Left cardiac atrium (tissue), 4 donors: ENCODE data around the gene CIAO2B. TPM values are rescaled to one million over a fixed set of nuclear protein-coding genes. Genes with fewer than 3 reads are reported as not detected.

Experiments
- ATAC-seq, 2 donors: fragments of 200-7000 bp; cut with Tn5 transposase; one replicate each; pipeline ENCODE4 v1.9.1; 2020; ENCODE audit warnings: mild to moderate bottlenecking in 2 of 2, moderate library complexity in 2 of 2
- DNase-seq: peaks from one replicate; pipeline ENCODE4 v3.0.0-alpha.2; 2020
- intact Hi-C, 2 donors: fragments of 100-400 bp; cut with DNase I; formaldehyde crosslinking; loops; one replicate each; pipeline versions ENCODE4 v1.14.1 to v1.15.1; 2022 to 2023
- total RNA-seq, 2 donors: library from RNA; stranded (reverse); fragmentation: NEBNext Ultra II Directional; extraction: Animal tissue kit (Norgen Biotek cat#: 25700); gene quantifications; one replicate each; pipeline ENCODE4 v1.2.1, GENCODE V29; 2021
- donor health status: DM: no; HTN: yes; CAD: no.
- donor health status: DM: no; HTN: yes; CAD: no; lungs with severe emphysema.
- donor health status: DM: yes; HTN: yes; CAD: no.
- donor health status: Dilated cardiomyopathy.

CIAO2B gene
- total RNA-seq, 2 donors from 2014 or later, result 92.7 to 120 TPM

DNA sequence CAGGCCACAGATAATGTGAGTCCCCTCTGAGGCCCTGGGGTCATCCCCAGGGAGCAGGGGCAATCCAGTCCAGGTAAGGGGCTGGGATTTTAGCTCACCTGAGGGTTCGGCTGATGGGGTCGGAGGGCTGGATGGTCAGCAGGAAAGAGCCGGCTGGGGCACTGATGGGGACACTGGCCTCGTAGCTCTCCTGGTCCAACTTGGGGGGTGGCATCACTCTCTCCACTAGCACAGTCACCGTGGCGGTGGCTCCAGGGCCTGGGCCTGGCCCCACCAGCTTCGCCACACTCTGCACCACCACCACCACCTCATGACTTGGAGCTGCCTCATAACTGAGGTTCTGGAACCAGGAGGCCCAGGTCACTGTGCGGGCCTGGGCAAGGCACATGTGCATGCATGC, 22.4 kb downstream of the CIAO2B start:
- ATAC-seq (no peak), DNase-seq (no peak)
- intact Hi-C loops, result no loop called here

GRCh38 chr16:66911112-66911511, 23.1 kb downstream of the CIAO2B start:
- ATAC-seq (peak in 1 of 2 donors; percentile 23), DNase-seq (peak; percentile 19)
- intact Hi-C loops, result no loop called here

- intact Hi-C loops, result no loop called here
- ATAC-seq, result no peak
- DNase-seq, result peak; percentile 15
Observed at GRCh38 chr16:66910175-66910940, 23.8 kb downstream of the CIAO2B start.

DNA sequence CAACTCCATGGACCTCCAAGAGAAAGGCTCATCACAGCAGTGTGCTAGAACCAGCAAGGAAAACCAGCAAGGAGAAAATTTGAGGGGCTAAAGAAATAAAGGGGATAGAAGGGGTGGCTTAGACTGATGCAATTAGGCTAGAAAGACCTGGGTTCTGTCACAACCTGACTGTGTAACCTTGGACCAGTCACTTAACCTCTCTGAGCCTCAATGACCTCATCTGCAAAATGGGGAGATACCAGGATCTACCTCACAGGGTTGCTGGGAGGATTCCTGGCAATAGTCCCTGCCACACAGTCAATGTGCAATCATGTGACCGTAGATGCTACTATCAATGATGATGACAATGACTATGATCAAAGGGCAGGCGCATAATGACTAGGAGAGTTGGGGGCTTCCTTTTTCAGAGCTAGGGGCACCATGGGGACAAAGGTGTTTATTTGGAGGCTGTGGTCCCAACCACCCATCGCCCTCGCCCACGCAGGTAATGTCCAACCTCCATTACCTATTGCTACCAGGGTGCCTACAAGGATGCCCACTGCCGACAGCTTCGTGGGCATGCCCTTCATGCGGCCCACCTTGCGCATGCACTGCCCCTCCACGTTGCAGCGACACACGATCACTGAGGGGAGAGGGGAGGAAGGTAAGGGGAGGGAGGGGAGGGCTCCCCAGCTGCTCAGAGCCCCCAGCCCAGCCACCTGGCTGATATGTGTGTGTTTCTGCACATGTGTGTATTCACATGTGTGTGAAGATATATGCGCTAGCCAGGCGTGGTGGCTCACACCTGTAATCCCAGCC, 25.2 kb downstream of the CIAO2B start:
- DNase-seq, result peak; percentile 2
- ATAC-seq, result no peak
- intact Hi-C loops, result no loop called here

GRCh38 chr16:66908116-66908515, 26.1 kb downstream of the CIAO2B start:
- DNase-seq, result peak; percentile 3
- ATAC-seq, result no peak
- intact Hi-C loops, result no loop called here

DNA sequence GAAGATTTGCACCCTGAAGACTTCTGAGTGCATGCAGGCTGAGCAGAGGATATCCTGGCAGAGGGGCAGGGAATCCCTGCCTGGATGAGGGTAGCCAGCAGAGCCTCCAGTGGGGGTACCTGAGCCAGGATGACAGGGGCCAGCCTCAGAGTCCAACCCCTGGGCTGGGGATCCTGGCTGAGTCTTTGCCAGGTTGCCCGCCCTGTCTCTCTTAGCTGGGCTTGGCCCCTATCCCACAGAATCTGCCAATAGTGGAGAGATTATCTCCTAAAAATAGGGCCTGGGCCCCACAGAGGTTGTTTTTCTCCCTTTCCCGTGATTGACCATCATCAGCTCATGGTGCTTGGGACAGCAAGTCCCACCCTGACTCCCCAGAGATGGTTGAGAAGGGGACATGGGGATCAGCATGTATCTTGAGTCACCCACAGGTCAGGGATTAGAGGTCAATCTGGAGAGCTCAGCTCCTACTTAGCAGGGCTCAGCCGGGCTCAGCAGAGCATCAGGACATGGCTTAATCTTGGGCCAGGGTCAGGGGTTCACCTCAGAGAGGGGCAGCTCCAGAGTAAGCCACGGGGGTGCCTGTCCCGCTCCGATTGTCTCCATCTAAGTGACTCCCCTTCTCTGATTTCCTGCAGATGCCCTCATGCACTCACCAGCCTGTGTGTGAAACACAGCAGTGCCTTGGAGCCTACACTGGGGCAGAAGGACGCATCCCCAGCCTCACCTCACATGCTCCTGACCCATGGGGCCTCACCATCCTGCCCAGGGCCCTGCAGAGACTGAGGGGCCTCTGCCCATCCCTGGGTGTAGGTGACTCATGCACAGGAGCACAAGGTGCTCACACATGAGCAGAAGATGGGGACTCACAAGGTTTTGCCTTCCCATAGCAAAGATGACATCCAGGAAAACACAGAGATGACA, 27.0 kb downstream of the CIAO2B start:
- intact Hi-C loops, result no loop called here
- ATAC-seq (peak in 1 of 2 donors; percentile 12), DNase-seq (peak; percentile 39)

DNA sequence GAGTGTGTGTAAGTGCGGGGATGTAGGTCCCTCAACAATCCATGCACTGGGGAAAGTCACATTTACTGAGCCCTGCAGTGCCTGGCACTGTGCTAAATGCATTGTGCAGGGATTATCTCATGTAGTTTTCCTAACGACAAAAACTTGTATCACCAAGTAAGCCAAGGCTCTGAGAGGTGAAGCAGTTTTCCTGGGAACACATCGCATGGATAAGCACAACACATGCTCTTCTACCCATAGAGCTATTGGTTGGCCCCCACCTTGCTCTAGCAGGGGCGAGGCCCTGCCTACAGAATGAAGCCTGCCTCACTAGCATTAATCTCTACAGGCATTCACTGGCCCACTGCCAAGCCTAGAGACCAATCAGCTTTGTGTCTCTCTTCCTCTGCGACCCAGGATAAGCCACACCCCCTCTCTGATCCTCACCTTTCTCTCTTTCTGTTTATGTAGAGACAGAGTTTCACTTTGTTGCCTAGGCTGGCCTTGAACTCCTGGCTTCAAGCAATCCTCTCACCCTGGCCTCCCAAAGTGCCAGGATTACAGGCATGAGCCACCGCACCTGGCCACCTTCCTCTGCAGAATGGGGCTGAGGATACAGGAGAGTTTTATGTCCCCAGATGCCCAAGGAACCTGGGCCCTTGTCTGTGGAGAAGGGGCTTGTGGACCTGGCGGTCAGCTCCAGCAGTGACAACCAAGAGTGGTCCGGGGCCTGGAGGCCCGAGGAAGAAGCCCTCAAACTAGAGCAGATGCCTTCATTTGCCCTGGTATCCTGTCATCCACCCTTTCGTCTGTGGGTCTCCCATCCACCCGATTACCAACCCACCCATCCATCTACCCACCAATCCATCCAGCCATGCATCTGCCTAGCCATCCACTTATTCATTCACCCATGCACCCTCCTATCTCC, 28.3 kb downstream of the CIAO2B start:
- DNase-seq, result peak; percentile 71
- intact Hi-C loops, result no loop called here
- peak in 1 of 2 donors; percentile 12 for ATAC-seq

DNA sequence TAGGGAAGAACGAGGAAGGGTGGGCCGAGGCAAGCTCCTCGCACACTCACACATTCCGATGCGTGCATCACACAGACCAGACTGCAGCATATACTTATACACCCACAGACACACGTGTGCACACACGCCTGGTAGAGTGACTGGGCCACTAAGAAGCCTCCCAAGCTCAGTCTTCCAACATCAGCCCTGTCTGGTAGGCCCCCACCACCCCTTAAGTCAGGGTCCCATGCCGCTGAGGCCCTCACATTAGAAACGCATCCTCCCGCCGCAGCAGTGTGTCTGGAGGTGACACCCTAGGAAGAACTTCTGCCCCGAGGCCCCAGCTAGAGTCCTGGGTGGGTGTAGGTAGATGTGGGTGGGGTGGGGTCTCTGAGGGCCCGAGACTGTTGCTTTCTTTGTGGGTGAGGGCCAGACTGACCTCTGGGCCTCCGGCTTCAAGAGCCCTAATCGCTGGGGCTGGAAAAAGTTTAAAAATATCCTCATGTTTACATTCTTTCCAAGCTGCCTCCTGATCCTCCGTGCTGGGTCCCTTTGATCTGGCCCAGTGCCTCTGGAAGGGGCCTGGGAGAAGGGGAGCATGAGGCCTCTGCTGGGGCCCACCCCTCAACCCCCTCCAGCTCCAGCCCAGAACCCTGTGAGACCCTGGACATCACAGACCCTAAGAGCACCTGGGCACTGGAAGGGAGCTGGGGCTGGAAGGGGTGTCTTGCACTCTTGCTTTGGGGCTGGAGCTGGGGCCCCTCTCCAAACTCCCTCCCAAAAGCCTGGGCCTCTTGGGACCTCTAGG, 29.2 kb downstream of the CIAO2B start:
- ATAC-seq (no peak), DNase-seq (peak; percentile 18)
- intact Hi-C loops, result no loop called here

GRCh38 chr16:66904428-66904845, 29.8 kb downstream of the CIAO2B start:
- ATAC-seq (no peak), DNase-seq (no peak)

GRCh38 chr16:66903544-66904427, 30.4 kb downstream of the CIAO2B start:
- ATAC-seq (peak; percentile 56 to 74), DNase-seq (peak; percentile 83)
- intact Hi-C loops, result loop anchor here in 1 of 2 donors (1.0 kb wide), 1 partner anchor 25 kb away; no protein-coding TSS in a partner anchor

More at GRCh38 chr16:66904428-66904845, 29.8 kb downstream of the CIAO2B start:
- intact Hi-C loops, result no loop called here

DNA sequence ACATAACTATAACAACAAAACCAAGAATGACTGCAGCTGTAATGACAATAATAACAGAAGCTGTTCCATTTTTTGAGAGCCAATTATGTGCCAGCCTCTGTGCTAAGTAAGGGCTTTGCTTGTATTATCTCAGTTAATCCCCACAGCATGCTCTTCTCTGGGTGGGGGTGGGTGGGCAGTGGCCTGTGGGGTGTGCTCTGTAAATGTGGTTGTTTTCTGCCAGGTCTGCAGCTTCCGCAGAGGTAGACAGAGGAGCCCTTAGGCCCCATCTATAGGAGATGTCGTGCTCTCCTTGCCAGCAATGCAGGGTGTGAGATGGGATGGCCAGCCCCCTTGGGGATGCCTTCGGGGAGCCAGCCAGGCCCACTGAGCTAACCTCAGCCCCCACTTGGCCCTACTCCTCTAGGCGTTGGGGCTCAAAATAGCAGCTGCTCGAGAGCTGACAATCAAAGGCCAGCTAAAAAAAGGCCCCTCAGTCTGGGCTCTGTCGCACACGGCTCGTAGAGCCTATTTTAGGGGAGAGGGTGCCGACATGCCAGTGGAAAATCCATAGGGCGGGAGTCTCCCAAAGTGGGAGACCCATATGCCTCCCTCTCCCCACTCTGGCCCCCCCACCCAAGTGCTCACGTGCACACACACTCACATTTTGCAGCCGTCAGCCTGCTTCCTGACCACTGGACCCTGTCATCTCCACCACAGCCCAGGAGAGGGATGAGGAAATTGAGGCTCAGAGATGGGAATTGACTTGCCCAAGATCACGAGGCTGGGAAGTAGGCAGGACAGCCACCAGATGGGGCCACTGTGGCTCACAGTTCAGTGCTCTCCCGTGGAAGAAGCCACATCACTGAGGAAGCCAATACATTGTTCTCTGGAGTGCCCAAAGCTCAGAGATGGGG, 31.3 kb downstream of the CIAO2B start:
- peak; percentile 68 for DNase-seq
- ATAC-seq, result peak; percentile 50 to 54
- intact Hi-C loops, result loop anchor here in 1 of 2 donors (1.0 kb wide), 1 partner anchor 25 kb away; no protein-coding TSS in a partner anchor

GRCh38 chr16:66901626-66902025, 32.6 kb downstream of the CIAO2B start:
- no peak for ATAC-seq
- intact Hi-C loops, result no loop called here
- peak; percentile 67 for DNase-seq

DNA sequence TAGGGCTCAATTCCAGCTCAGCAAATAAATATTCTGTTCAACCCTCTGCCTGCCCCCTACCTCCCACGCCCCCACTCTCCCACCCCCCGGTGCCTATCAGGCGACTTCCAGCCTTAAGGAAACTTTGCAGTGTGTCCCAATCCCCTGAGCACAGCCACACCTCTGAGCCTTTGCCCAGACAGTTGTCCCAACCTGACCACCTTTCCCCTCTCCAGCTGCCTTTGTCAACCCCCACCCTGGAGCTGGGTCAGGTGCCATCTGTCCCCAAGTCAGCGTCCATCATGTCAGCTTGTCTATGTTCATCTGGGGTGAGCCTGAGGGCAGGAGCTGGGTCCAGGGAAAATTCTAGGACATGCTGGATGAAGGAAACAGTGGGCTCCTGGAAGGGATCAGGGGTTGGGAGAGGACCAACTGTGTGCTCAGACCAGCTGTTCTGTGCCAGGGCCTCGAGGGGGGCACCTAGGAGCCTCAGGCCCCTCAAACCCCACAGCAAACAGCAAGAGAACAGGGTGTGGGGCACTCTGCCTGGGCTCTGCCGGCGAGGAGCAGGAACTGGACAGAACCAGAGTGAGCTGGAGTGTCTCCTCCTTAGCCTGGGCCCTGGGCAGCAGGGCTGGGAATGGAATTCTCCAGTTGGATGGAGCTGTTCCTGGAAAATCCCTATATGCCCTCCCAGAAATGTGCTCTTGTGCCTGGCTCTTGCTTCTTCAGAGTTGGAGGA, 33.3 kb downstream of the CIAO2B start:
- DNase-seq, result peak; percentile 23
- ATAC-seq, result no peak
- intact Hi-C loops, result no loop called here

DNA sequence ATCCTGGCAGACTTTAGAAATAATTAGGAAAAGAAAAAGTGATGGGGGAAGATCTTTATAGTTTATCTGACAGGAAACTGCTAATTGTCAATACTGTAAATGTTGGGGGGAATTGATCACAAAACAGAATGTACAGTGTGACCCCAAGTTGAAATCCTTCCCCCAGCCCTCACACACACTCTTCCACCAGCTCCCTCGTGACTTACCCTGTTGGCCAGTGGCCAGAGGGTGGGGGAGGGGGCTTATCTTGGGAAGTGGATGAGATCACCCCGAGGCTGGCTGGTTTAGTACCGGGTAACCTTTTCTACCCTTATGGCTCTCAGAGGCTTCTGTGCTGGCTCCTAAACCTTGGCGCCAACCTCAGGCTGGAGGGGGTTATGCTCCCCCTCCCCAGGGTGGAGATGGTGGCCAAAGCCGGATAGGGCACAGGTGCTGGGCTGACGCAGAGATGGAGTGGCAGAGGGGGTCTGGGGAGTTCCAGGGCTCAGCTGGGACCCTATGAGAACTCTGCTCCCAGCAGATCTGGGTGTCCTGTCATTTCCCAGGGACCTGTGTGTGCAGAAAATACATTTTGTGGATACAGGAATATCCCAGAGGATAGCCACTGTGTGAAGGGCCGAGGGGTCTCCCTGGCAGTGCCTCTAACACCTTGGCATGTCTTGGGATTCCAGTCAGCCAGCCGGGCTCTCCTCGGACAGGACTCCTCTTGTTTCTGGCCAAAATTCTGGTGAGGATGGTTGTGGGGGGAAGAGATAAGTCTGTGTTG, 34.1 kb downstream of the CIAO2B start:
- DNase-seq (peak; percentile 85), ATAC-seq (peak; percentile 16 to 53)
- intact Hi-C loops, result loop anchor here in 1 of 2 donors (5.0 to 10.0 kb wide), 2 partner anchors 47 to 285 kb away; partner anchors contain the start of gene MATCAP1
